Right atrium auricular region (tissue), 2 donors: ENCODE data around the gene LIPJ. TPM values are rescaled to one million over a fixed set of nuclear protein-coding genes. Genes with fewer than 3 reads are reported as not detected.
A peak's percentile ranks its signal among the peaks of the same experiment; 100 is the strongest.

Experiments used
- DNase-seq: peaks from one replicate; pipeline ENCODE4 v3.0.0-alpha.2; 2019; ENCODE audit warnings: low spot score
- H3K27ac ChIP-seq, 2 donors: fragments of 200-600 bp; sonication (generic); 1 replicate in 1 of 2; 2 replicates in 1 of 2; pipeline ENCODE4 v1.5.1; 2016 to 2019
- H3K27me3 ChIP-seq, 2 donors: fragments of 200-600 bp; sonication (generic); one replicate each; pipeline versions ENCODE4 v1.5.1 to v1.6.0; 2017 to 2019
- H3K36me3 ChIP-seq: fragments of 200-600 bp; sonication (generic); one replicate; pipeline ENCODE4 v1.5.1; 2016
- H3K4me1 ChIP-seq, 2 donors: fragments of 200-600 bp; sonication (generic); one replicate each; pipeline versions ENCODE4 v1.5.1 to v1.6.0; 2017 to 2019
- H3K4me3 ChIP-seq, 2 donors: fragments of 200-600 bp; sonication (generic); 1 replicate in 1 of 2; 2 replicates in 1 of 2; pipeline ENCODE4 v1.5.1; 2017 to 2019; ENCODE audit warnings: mild to moderate bottlenecking in 1 of 2, moderate library complexity in 1 of 2
- H3K9me3 ChIP-seq, 2 donors: fragments of 200-600 bp; sonication (generic); one replicate each; pipeline ENCODE4 v1.5.1; 2019
- total RNA-seq, 2 donors: library from RNA; depleted of rRNA; stranded (reverse); fragments of >200 nt; gene quantifications; one replicate each; pipeline ENCODE4 v1.1.0, GENCODE V29; 2016
- TF ChIP-seq, protein P1 (sequence below), 2 donors: fragments of 200-600 bp; sonication (generic); IDR thresholded peaks; one replicate each; pipeline ENCODE4 v1.5.1; 2019; ENCODE audit warnings: antibody characterized with exemption in 2 of 2

Gene LIPJ
- total RNA-seq, 2 donors from 2014 or later: 0.08 TPM; not detected in 1

DNA sequence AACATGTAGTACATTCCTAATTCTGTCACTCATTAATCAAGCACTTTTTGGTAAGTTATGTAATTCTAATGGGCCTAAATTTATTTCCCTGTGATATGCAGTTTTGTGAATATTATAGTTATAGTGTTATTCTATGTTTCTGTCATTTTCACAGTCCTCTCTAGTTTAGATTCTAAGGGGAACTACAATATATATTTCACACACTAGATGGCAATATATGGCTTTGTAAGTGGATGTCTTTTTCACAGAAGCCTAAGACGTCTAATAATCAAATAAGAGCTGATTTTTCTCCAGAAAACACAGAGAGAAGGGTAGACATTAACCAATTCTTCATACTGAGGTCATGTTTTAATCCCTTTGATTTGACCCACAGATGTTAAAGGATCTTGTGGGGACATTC is 21.5 kb upstream of the LIPJ start:
- Histone ChIP-seq H3K36me3 (no peaks in the 10 kb centered on the region), H3K27me3 (no peaks in the 10 kb centered on the region), H3K27ac (no peak overlapping the region), H3K4me1 (no peaks in the 10 kb centered on the region), H3K4me3 (no peak overlapping the region), H3K9me3 (no peaks in the 10 kb centered on the region)
- TF ChIP-seq, protein P1, sequence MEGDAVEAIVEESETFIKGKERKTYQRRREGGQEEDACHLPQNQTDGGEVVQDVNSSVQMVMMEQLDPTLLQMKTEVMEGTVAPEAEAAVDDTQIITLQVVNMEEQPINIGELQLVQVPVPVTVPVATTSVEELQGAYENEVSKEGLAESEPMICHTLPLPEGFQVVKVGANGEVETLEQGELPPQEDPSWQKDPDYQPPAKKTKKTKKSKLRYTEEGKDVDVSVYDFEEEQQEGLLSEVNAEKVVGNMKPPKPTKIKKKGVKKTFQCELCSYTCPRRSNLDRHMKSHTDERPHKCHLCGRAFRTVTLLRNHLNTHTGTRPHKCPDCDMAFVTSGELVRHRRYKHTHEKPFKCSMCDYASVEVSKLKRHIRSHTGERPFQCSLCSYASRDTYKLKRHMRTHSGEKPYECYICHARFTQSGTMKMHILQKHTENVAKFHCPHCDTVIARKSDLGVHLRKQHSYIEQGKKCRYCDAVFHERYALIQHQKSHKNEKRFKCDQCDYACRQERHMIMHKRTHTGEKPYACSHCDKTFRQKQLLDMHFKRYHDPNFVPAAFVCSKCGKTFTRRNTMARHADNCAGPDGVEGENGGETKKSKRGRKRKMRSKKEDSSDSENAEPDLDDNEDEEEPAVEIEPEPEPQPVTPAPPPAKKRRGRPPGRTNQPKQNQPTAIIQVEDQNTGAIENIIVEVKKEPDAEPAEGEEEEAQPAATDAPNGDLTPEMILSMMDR (IDR thresholded peaks at IDR 0.05): peak in 1 of 2 donors; percentile 57
- DNase-seq: no peak

DNA sequence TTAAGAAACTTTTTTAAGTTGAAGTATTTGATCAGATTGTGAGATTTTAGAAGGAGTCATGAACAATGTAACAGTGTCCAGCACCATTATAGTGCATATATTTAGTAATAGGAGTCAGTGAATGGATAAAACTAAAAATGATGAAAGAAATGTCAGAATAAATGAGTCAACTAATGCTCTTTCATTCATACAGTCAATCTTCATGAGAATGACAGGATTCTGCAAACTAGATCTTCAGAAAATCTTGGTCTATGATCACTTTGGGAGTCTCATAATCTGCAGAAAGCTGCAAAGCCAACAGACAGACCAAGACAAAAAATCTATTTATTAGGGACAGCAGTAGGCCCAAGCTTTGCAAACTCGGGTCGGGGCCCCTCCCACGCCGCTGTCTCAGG is 4.2 kb upstream of the LIPJ start:
- no peak for DNase-seq
- Histone ChIP-seq H3K4me3 (peak overlapping the region; percentile 71 to 74), H3K27ac (peak overlapping the region; percentile 91 to 97), H3K9me3 (no peaks in the 10 kb centered on the region), H3K27me3 (no peaks in the 10 kb centered on the region), H3K4me1 (peaks cover 0 to 5% of the 10 kb centered on the region in 2 donors), H3K36me3 (no peaks in the 10 kb centered on the region)
- TF ChIP-seq, protein P1 (IDR thresholded peaks at IDR 0.05): no peak

DNA sequence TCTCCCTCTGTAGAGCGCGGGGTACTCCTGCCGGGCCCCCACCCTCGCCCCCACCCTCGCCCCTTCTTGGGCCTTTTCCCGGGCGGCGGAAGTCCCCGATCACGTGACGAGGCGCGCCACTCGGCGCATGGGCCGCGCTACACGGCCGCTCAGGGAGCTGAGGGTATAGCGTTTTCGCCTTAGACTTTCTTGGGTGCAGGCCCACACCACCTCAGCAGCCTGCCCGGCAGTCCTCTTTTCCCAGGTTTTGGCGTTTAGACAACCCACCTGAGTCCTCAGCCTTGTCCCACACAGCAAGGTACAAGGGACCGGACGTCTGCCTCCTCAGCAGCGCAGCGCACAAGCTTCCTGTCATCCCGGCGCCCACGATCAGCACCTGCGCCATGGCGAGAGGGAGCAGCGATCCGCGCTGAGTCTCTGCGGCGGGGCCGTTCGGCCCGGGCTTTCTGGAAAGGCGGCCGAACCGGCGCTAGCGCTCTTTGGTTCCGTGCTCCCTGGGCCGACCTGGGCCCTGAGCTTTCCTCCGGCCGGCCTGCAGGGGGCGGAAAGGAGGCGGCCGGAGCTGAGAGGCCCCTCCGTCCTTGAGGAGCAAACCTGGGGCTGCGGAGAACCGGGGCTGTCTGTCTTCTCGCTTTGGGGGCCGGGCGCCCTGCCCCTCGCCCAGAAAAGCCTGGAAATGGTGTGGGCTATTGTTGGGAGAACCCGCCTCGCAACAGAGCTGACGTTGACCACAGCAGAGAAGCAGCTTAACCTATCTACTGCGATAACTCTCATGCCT is 3.6 kb upstream of the LIPJ start, which contains the start of gene RNLS:
Gene RNLS (minus strand): TSS at position 513 of the 778 bp plus-strand sequence.
- peak within 1 kb of the TSS; percentile 91 to 97 for H3K27ac ChIP-seq
- no peaks in the 10 kb centered on the region for H3K27me3 ChIP-seq
- DNase-seq: peak; percentile 72
- H3K9me3 ChIP-seq: no peaks in the 10 kb centered on the region
- TF ChIP-seq, protein P1 (IDR thresholded peaks at IDR 0.05): peak; percentile 90 to 92
- peaks cover 0 to 5% of the 10 kb centered on the region in 2 donors for H3K4me1 ChIP-seq
- no peaks in the 10 kb centered on the region for H3K36me3 ChIP-seq
- peak within 1 kb of the TSS; percentile 71 to 74 for H3K4me3 ChIP-seq

DNA sequence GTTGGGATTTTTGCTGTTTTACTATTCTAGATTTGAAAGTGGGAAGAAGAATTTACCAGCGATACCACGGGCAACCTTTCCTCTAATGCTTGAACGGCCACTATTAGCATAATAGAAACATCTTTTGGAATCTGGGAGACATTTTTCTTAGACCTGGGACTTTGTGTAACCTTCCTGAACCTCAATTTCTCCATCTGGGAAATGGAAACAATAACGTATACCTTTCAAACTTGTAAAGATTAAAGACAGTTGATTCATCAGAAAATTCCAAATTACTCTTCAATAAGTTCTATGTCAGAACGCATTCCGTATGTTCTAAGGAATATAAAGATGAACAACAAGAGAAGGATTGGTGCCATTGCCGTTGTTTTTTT is 3.0 kb upstream of the LIPJ start:
- peak overlapping the region; percentile 91 to 97 for H3K27ac ChIP-seq
- TF ChIP-seq, protein P1 (IDR thresholded peaks at IDR 0.05): no peak
- H3K27me3 ChIP-seq: no peaks in the 10 kb centered on the region
- peaks cover 0 to 5% of the 10 kb centered on the region in 2 donors for H3K4me1 ChIP-seq
- no peak for DNase-seq
- H3K4me3 ChIP-seq: peak overlapping the region; percentile 71 to 74
- H3K9me3 ChIP-seq: no peaks in the 10 kb centered on the region
- H3K36me3 ChIP-seq: no peaks in the 10 kb centered on the region

DNA sequence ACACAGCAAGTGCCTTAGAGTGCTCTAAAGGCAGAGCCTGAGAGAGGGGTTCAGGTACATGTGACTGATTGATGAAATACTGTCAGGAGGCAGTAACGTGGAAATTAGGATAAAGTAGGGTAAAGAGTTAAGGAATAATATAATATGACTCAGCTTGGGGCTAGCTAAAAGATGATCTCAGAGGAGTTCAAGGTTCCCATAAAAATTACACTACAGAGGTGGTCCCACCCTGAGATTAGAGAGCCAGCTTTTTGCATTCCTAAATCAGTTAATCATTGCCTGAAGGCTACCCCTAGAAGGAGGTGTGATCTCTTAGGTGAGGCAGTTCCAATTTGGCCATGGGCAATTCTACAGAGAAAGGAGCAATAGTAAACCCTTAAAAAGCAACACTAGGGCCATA is 5.8 kb downstream of the LIPJ start:
- Histone ChIP-seq H3K36me3 (no peaks in the 10 kb centered on the region), H3K9me3 (no peaks in the 10 kb centered on the region), H3K27me3 (no peaks in the 10 kb centered on the region), H3K4me1 (no peaks in the 10 kb centered on the region), H3K4me3 (no peak overlapping the region), H3K27ac (no peak overlapping the region)
- TF ChIP-seq, protein P1 (IDR thresholded peaks at IDR 0.05): no peak
- DNase-seq: no peak
